HCT116 (cell line): ENCODE measurements around the gene TNFRSF21. TPM values are rescaled to one million over a fixed set of nuclear protein-coding genes. Genes with fewer than 3 reads are reported as not detected.

ENCODE experiments used
- ATAC-seq: fragments of 200-7000 bp; cut with Tn5 transposase; 2 replicates; pipeline ENCODE4 v1.9.1; 2020; ENCODE audit warnings: mild to moderate bottlenecking, moderate library complexity
- BruUV-seq: library from RNA; stranded (reverse); fragments of 400-500 nt; replicated peaks from 2 replicates; lab custom pipeline; 2021; lab: Mats Ljungman, UMichigan
- CTCF ChIA-PET: fragments of 300-600 bp; sonication (Branson Sonifier 250); formaldehyde crosslinking; loops from one replicate; lab custom pipeline; 2021; ENCODE audit warnings: antibody characterized with exemption; lab: Charles Lee
- POLR2A ChIA-PET: fragments of 300-600, 350-600 bp; sonication (Branson Sonifier 250); formaldehyde crosslinking; loops from one replicate; lab custom pipeline; 2021; ENCODE audit warnings: antibody characterized with exemption; lab: Charles Lee
- RAD21 ChIA-PET, 2 experiments: fragments of 300-600 bp; sonication (Branson Sonifier 250); formaldehyde crosslinking; loops; one replicate each; lab custom pipeline; 2023; ENCODE audit warnings: low total read pairs in 2 of 2; ENCODE audit not compliant: uncharacterized antibody in 2 of 2, unreplicated experiment in 2 of 2, low non-redundant PET in 1 of 2; lab: Charles Lee
- DNase-seq: peaks from one replicate; pipeline ENCODE4 v3.0.0-alpha.2; 2010; ENCODE audit warnings: low read depth, low spot score
- H2AFZ ChIP-seq: fragments of 200-600 bp; shearing (Covaris generic), sonication (generic); 2 replicates; pipeline ENCODE4 v1.6.1; 2017; ENCODE audit warnings: low read depth, mixed run types, mixed read lengths, antibody characterized with exemption, low read length; ENCODE audit not compliant: poor library complexity, severe bottlenecking
- H3K27ac ChIP-seq: 2 replicates; pipeline ENCODE4 v1.5.1; 2012; ENCODE audit warnings: low read depth, low read length
- H3K27me3 ChIP-seq: fragments of 200-600 bp; sonication (generic); 2 replicates; pipeline ENCODE4 v1.6.1; 2016; ENCODE audit warnings: mixed run types, low read length, mixed read lengths; ENCODE audit not compliant: insufficient read depth
- H3K36me3 ChIP-seq, 2 experiments: fragments of 200-500 bp in 1 of 2; fragments of 200-600 bp in 1 of 2; sonication (Bioruptor generic) in 1 of 2; sonication (generic) in 1 of 2; 2 replicates each; pipeline versions ENCODE4 v1.5.1 to v1.6.1; 2014 to 2016; ENCODE audit warnings: low read length in 2 of 2, inconsistent platforms in 1 of 2, mixed read lengths in 1 of 2, mixed run types in 1 of 2; ENCODE audit not compliant: insufficient read depth in 2 of 2, control insufficient read depth in 1 of 2
- H3K4me1 ChIP-seq, 2 experiments: fragments of 200-600 bp in 1 of 2; sonication (generic) in 1 of 2; 2 replicates each; pipeline versions ENCODE4 v1.5.1 to v1.6.1; 2012 to 2017; ENCODE audit warnings: low read length in 2 of 2, inconsistent platforms in 1 of 2, mild to moderate bottlenecking in 1 of 2, mixed read lengths in 1 of 2, mixed run types in 1 of 2, moderate library complexity in 1 of 2; ENCODE audit not compliant: insufficient read depth in 2 of 2, control insufficient read depth in 1 of 2
- H3K4me2 ChIP-seq: fragments of 200-600 bp; sonication (generic); 2 replicates; pipeline ENCODE4 v1.6.1; 2017; ENCODE audit warnings: mixed run types, low read length, mixed read lengths
- H3K4me3 ChIP-seq, 2 experiments: fragments of 200-600 bp in 1 of 2; sonication (generic) in 1 of 2; replicated peaks in 1 of 2; 2 replicates each; pipeline ENCODE4 v1.5.1; 2011 to 2016; ENCODE audit warnings: low read length in 2 of 2, control low read depth in 1 of 2, low read depth in 1 of 2, mild to moderate bottlenecking in 1 of 2, mixed read lengths in 1 of 2, mixed run types in 1 of 2
- H3K79me2 ChIP-seq: fragments of 200-600 bp; sonication (generic); 2 replicates; pipeline ENCODE4 v1.6.1; 2017; ENCODE audit warnings: mild to moderate bottlenecking, mixed run types, low read length, moderate library complexity, mixed read lengths; ENCODE audit not compliant: insufficient read depth
- H3K9ac ChIP-seq: fragments of 200-600 bp; sonication (generic); 2 replicates; pipeline ENCODE4 v1.6.1; 2016; ENCODE audit warnings: low read length, mixed read lengths
- H3K9me2 ChIP-seq: fragments of 200-600 bp; sonication (generic), shearing (Covaris generic); 2 replicates; pipeline ENCODE4 v1.6.1; 2017; ENCODE audit warnings: mixed run types, mild to moderate bottlenecking, moderate library complexity; ENCODE audit not compliant: insufficient read depth
- H3K9me3 ChIP-seq, 2 experiments: fragments of 200-500 bp in 1 of 2; fragments of 200-600 bp in 1 of 2; sonication (Bioruptor generic) in 1 of 2; sonication (generic) in 1 of 2; 2 replicates each; pipeline ENCODE4 v1.6.1; 2014 to 2017; ENCODE audit warnings: low read length in 2 of 2, mixed read lengths in 2 of 2, inconsistent platforms in 1 of 2, low read depth in 1 of 2, mild to moderate bottlenecking in 1 of 2, mixed run types in 1 of 2, moderate library complexity in 1 of 2; ENCODE audit not compliant: control insufficient read depth in 1 of 2, insufficient read depth in 1 of 2
- H4K20me1 ChIP-seq: fragments of 200-600 bp; sonication (generic), shearing (Covaris generic); 2 replicates; pipeline ENCODE4 v1.6.1; 2017; ENCODE audit warnings: mixed run types, mild to moderate bottlenecking, moderate library complexity; ENCODE audit not compliant: insufficient read depth
- CBX3 ChIP-seq: IDR thresholded peaks from 2 replicates; pipeline ENCODE4 v1.6.1; 2012; ENCODE audit warnings: low read depth
- CTCF ChIP-seq, 3 experiments: fragments of 200-600 bp in 1 of 3; sonication (generic) in 1 of 3; IDR thresholded peaks in 2 of 3; conservative IDR thresholded peaks in 1 of 3; 2 replicates each; pipeline ENCODE4 v1.5.1; 2012 to 2017; ENCODE audit warnings: low read depth in 2 of 3, low read length in 2 of 3, antibody characterized with exemption in 1 of 3, borderline replicate concordance in 1 of 3, control low read depth in 1 of 3, mild to moderate bottlenecking in 1 of 3, mixed read lengths in 1 of 3, mixed run types in 1 of 3, moderate library complexity in 1 of 3; ENCODE audit not compliant: insufficient read depth in 1 of 3
- ELF1 ChIP-seq: IDR thresholded peaks from 2 replicates; pipeline ENCODE4 v1.6.1; 2012; ENCODE audit warnings: low read depth, borderline replicate concordance
- EZH2 ChIP-seq: fragments of 200-600 bp; sonication (generic); IDR thresholded peaks from 2 replicates; pipeline ENCODE4 v1.6.1; 2017; ENCODE audit warnings: antibody characterized with exemption, mixed run types
- EZH2phosphoT487 ChIP-seq: fragments of 200-600 bp; IDR thresholded peaks from 2 replicates; pipeline ENCODE4 v1.6.1; 2018; ENCODE audit warnings: antibody characterized with exemption, borderline replicate concordance
- JUND ChIP-seq: IDR thresholded peaks from 2 replicates; pipeline ENCODE4 v1.6.1; 2012
- SIN3A ChIP-seq: IDR thresholded peaks from 2 replicates; pipeline ENCODE4 v1.6.1; 2012; ENCODE audit warnings: low read depth
- SRF ChIP-seq: IDR thresholded peaks from 2 replicates; pipeline ENCODE4 v1.6.1; 2012; ENCODE audit warnings: low read depth
- YY1 ChIP-seq: IDR thresholded peaks from 2 replicates; pipeline ENCODE4 v1.6.1; 2011; ENCODE audit warnings: low read length, low read depth, moderate library complexity, mild to moderate bottlenecking; ENCODE audit not compliant: insufficient replicate concordance; ENCODE audit errors: extremely low read depth
- ZNF274 ChIP-seq: fragments of 200-500 bp; sonication (Bioruptor generic); IDR thresholded peaks from 2 replicates; pipeline ENCODE4 v1.6.1; 2014; ENCODE audit warnings: mild to moderate bottlenecking, low read depth, low read length, inconsistent platforms
- intact Hi-C: fragments of 100-400 bp; cut with micrococcal nuclease; formaldehyde crosslinking; loops from 2 replicates; pipeline ENCODE4 v1.10.0; 2022
- total RNA-seq: library from RNA; stranded (reverse); gene quantifications from one replicate; pipeline ENCODE4 v1.2.1, GENCODE V29; 2021; ENCODE audit not compliant: unreplicated experiment
- TF ChIP-seq, protein P1 (sequence below): IDR thresholded peaks from 2 replicates; pipeline ENCODE4 v1.6.1; 2012

The TNFRSF21 gene
- total RNA-seq, 1 experiment from 2014 or later = 48.3 TPM

- Histone ChIP-seq H3K9ac (no peak overlapping the region), H3K79me2 (no peaks in the 10 kb centered on the region), H3K9me3 (no peaks in the 10 kb centered on the region), H3K27ac (no peak overlapping the region), H4K20me1 (no peaks in the 10 kb centered on the region), H2AFZ (no peak overlapping the region), H3K36me3 (no peaks in the 10 kb centered on the region), H3K4me3 (no peak overlapping the region), H3K4me2 (no peak overlapping the region), H3K4me1 (no peaks in the 10 kb centered on the region), H3K27me3 (no peaks in the 10 kb centered on the region), H3K9me2 (no peaks in the 10 kb centered on the region)
- ATAC-seq (no peak), DNase-seq (no peak)
- ChIA-PET RAD21 (no interaction called here), CTCF (no interaction called here), POLR2A (no interaction called here)
- intact Hi-C loops = no loop called here
- no peak for TF ChIP-seq SIN3A
- TF ChIP-seq EZH2phosphoT487 = no peak
- no peak for TF ChIP-seq ZNF274
- TF ChIP-seq JUND = no peak
- TF ChIP-seq YY1 = no peak
- TF ChIP-seq, protein P1, sequence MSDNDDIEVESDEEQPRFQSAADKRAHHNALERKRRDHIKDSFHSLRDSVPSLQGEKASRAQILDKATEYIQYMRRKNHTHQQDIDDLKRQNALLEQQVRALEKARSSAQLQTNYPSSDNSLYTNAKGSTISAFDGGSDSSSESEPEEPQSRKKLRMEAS = no peak
- TF ChIP-seq EZH2 = no peak
- no peak for TF ChIP-seq CTCF (IDR thresholded peaks at IDR 0.05 in 2 of 3, conservative IDR thresholded peaks at IDR 0.05 in 1 of 3; ENCODE audit: borderline replicate concordance in 1 of 3, insufficient read depth in 1 of 3, low read depth in 2 of 3, low read length in 2 of 3)
- TF ChIP-seq CBX3 = no peak
- no peak for TF ChIP-seq SRF
- TF ChIP-seq ELF1 = no peak
- no TSS peak for BruUV-seq
Observed at GRCh38 chr6:47335466-47335865, 25.8 kb upstream of the TNFRSF21 start.
